K562 (cell line): ENCODE data around the gene ZNF12. TPM values are rescaled to one million over a fixed set of nuclear protein-coding genes. Genes with fewer than 3 reads are reported as not detected.
"Not testable (repeated sequence)": the region's sequence is repeated elsewhere in the genome, so short reads cannot be mapped to it uniquely, and the experiment has no call there.

Source experiments
- ATAC-seq: fragments of 200-7000 bp; cut with Tn5 transposase; 3 replicates; pipeline ENCODE4 v1.9.1; 2020; ENCODE audit warnings: moderate library complexity
- BruUV-seq: library from RNA; stranded (reverse); fragments of 400-500 nt; replicated peaks from 2 replicates; lab custom pipeline; 2021; lab: Mats Ljungman, UMichigan
- CTCF ChIA-PET: fragments of 300-600 bp; formaldehyde crosslinking; extraction: SDS; loops from one replicate; lab custom pipeline; 2021; ENCODE audit warnings: low intra/inter-chr PET ratio; lab: Yijun Ruan, JAX
- POLR2A ChIA-PET: fragments of 300-600, 350-650 bp; sonication (Branson Sonifier 250); formaldehyde crosslinking; extraction: SDS; loops from one replicate; lab custom pipeline; 2021; ENCODE audit warnings: antibody characterized with exemption, inconsistent platforms; lab: Yijun Ruan, JAX
- DNase-seq, 4 experiments: peaks; one replicate each; pipeline versions ENCODE4 v3.0.0 to v3.0.0-alpha.2; 2011 to 2018; ENCODE audit warnings: low spot score in 3 of 4, mixed read lengths in 3 of 4; ENCODE audit errors: extremely low read depth in 1 of 4
- FAIRE-seq: peaks from 2 replicates; lab custom pipeline; 2011; peaks lifted over from hg19 to GRCh38; lab: Jason Lieb, UNC
- H2AFZ ChIP-seq: 2 replicates; pipeline ENCODE4 v1.6.0; 2011; ENCODE audit warnings: low read depth, low read length, control low read depth, inconsistent platforms
- H3K27ac ChIP-seq: fragments of 200-600 bp; 3 replicates; pipeline ENCODE4 v1.8.0; 2011; ENCODE audit warnings: low read depth, mild to moderate bottlenecking, control low read depth, inconsistent platforms, low read length, moderate library complexity, mixed read lengths; ENCODE audit errors: extremely low read depth
- H3K27me3 ChIP-seq, 2 experiments: fragments of 300-600 bp in 1 of 2; 2 replicates in 1 of 2; 3 replicates in 1 of 2; pipeline versions ENCODE4 v1.6.0 to v1.8.0; 2011; ENCODE audit warnings: inconsistent platforms in 2 of 2, low read length in 2 of 2, mild to moderate bottlenecking in 1 of 2, mixed read lengths in 1 of 2, moderate library complexity in 1 of 2; ENCODE audit not compliant: control insufficient read depth in 2 of 2, insufficient read depth in 2 of 2
- H3K36me3 ChIP-seq: fragments of 300-600 bp; 3 replicates; pipeline ENCODE4 v1.8.0; 2011; ENCODE audit warnings: mild to moderate bottlenecking, low read length, inconsistent platforms; ENCODE audit not compliant: control insufficient read depth, insufficient read depth
- H3K4me1 ChIP-seq, 2 experiments: fragments of 200-600 bp in 1 of 2; replicated peaks in 1 of 2; 2 replicates in 1 of 2; 3 replicates in 1 of 2; pipeline versions ENCODE4 v1.5.1 to v1.8.0; 2011; ENCODE audit warnings: inconsistent platforms in 2 of 2, low read length in 2 of 2, mild to moderate bottlenecking in 1 of 2, mixed read lengths in 1 of 2, moderate library complexity in 1 of 2; ENCODE audit not compliant: control insufficient read depth in 2 of 2, insufficient read depth in 2 of 2
- H3K4me2 ChIP-seq: 2 replicates; pipeline ENCODE4 v1.6.1; 2011; ENCODE audit warnings: low read length, control low read depth, inconsistent platforms, mixed read lengths; ENCODE audit not compliant: insufficient read depth
- H3K4me3 ChIP-seq: fragments of 200-600 bp; sonication (generic), shearing (Covaris generic); 2 replicates; pipeline ENCODE4 v1.5.1; 2016; ENCODE audit warnings: control low read depth, inconsistent platforms
- H3K79me2 ChIP-seq: fragments of 200-600 bp; 3 replicates; pipeline ENCODE4 v1.8.0; 2011; ENCODE audit warnings: low read length, inconsistent platforms; ENCODE audit not compliant: control insufficient read depth, insufficient read depth
- H3K9ac ChIP-seq, 2 experiments: 2 replicates each; pipeline versions ENCODE4 v1.6.0 to v1.6.1; 2011; ENCODE audit warnings: low read depth in 2 of 2, low read length in 2 of 2, control low read depth in 1 of 2, inconsistent platforms in 1 of 2, mild to moderate bottlenecking in 1 of 2, mixed read lengths in 1 of 2; ENCODE audit not compliant: insufficient read depth in 1 of 2
- H3K9me1 ChIP-seq: one replicate; pipeline ENCODE4 v1.6.0; 2011; ENCODE audit warnings: inconsistent platforms, mild to moderate bottlenecking, low read length, moderate library complexity; ENCODE audit not compliant: control insufficient read depth, insufficient read depth
- H3K9me3 ChIP-seq: replicated peaks from 2 replicates; pipeline ENCODE4 v1.5.1; 2011; ENCODE audit warnings: low read depth, low read length, inconsistent platforms; ENCODE audit not compliant: control insufficient read depth, insufficient read depth
- H4K20me1 ChIP-seq: replicated peaks from 2 replicates; pipeline ENCODE4 v1.6.1; 2011; ENCODE audit warnings: low read length, inconsistent platforms, mixed read lengths; ENCODE audit not compliant: control insufficient read depth, insufficient read depth
- ATF1 ChIP-seq, 2 experiments: fragments of 450-650 bp in 1 of 2; IDR thresholded peaks; 2 replicates each; pipeline ENCODE4 v1.6.1; 2016; ENCODE audit warnings: missing compliant biosample characterization in 1 of 2, missing genetic modification characterization in 1 of 2
- BHLHE40 ChIP-seq: IDR thresholded peaks from 2 replicates; pipeline ENCODE4 v1.6.1; 2011; ENCODE audit warnings: low read length, improper control_type of control experiment
- NR2C2 ChIP-seq, 2 experiments: fragments of 200-800 bp in 1 of 2; sonication (Bioruptor generic) in 1 of 2; sonication (generic) in 1 of 2; formaldehyde crosslinking in 1 of 2; IDR thresholded peaks; 2 replicates each; pipeline versions ENCODE4 v1.6.1 to v1.8.0; 2016 to 2022; ENCODE audit warnings: mild to moderate bottlenecking in 1 of 2, missing compliant biosample characterization in 1 of 2, missing genetic modification characterization in 1 of 2, missing genetic modification reagents in 1 of 2
- OTX1 ChIP-seq: fragments of 450-650 bp; formaldehyde crosslinking; IDR thresholded peaks from 2 replicates; pipeline ENCODE4 v1.4.0; 2022; ENCODE audit warnings: mild to moderate bottlenecking
- PYGO2 ChIP-seq: fragments of 450-650 bp; IDR thresholded peaks from 2 replicates; pipeline ENCODE4 v1.6.1; 2016; ENCODE audit warnings: mild to moderate bottlenecking, missing genetic modification characterization, moderate library complexity, missing compliant biosample characterization
- RB1 ChIP-seq: fragments of 450-650 bp; IDR thresholded peaks from 2 replicates; pipeline ENCODE4 v1.6.1; 2017; ENCODE audit warnings: low read depth, mild to moderate bottlenecking
- ZNF263 ChIP-seq: sonication (generic); formaldehyde crosslinking; IDR thresholded peaks from 2 replicates; pipeline ENCODE4 v1.8.0; 2022; ENCODE audit warnings: mild to moderate bottlenecking, missing genetic modification reagents, borderline replicate concordance
- ZNF431 ChIP-seq: sonication (generic); formaldehyde crosslinking; IDR thresholded peaks from 2 replicates; pipeline ENCODE4 v1.8.0; 2022; ENCODE audit warnings: mild to moderate bottlenecking, missing genetic modification reagents
- WGBS: fragments of 100-300 bp; shearing (Covaris generic); methylation state at CpG from one replicate; pipeline ENCODE4 v1.1.6; 2016; ENCODE audit warnings: low coverage, mixed read lengths; ENCODE audit not compliant: insufficient coverage; ENCODE audit errors: missing lambda C conversion rate; 5-methylcytosine and 5-hydroxymethylcytosine counted together
- in situ Hi-C: fragments of 300-500 bp; cut with MboI; formaldehyde crosslinking; loops from 4 replicates; pipeline ENCODE4 v1.15.0; 2018; ENCODE audit warnings: inconsistent platforms, mixed read lengths
- intact Hi-C: fragments of 100-400 bp; cut with micrococcal nuclease; formaldehyde crosslinking; loops from 2 replicates; pipeline ENCODE4 v1.14.2; 2022
- polyA plus RNA-seq, 8 experiments: library from polyadenylated mRNA; depleted of rRNA in 4 of 8; stranded (reverse) in 5 of 8; unstranded in 3 of 8; fragments of >200 nt; fragmentation: Nextera tagmentation in 2 of 8; fragmentation: Illumina TruSeq in 1 of 8; extraction: Ambion mirVana in 2 of 8; extraction: Trizol in 1 of 8; gene quantifications; 2 replicates each; pipeline versions ENCODE4 v1.2.1 to v1.2.3, GENCODE V29; 2011 to 2014; ENCODE audit warnings: inconsistent platforms in 1 of 8, missing spikeins in 1 of 8
- total RNA-seq, 7 experiments: library from RNA; depleted of rRNA in 6 of 7; stranded (reverse); fragments of >200 nt in 6 of 7; fragmentation: Illumina TruSeq in 2 of 7; extraction: Trizol in 2 of 7; gene quantifications; 2 replicates each; pipeline versions ENCODE4 v1.2.1 to v1.2.3, GENCODE V29; 2011 to 2021; ENCODE audit warnings: low replicate concordance in 1 of 7
- TF ChIP-seq, protein P1 (sequence below): conservative IDR thresholded peaks from 2 replicates; pipeline ENCODE4 v1.6.1; 2011; ENCODE audit warnings: low read depth, mild to moderate bottlenecking, low read length; ENCODE audit not compliant: control insufficient read depth

The ZNF12 gene
- total and polyA plus RNA-seq, 9 of the 15 experiments (the other 6 are each of a cell fraction or from before 2014, with no cell fraction given) = 5.8 to 32.3 (median 18.9) TPM

DNA sequence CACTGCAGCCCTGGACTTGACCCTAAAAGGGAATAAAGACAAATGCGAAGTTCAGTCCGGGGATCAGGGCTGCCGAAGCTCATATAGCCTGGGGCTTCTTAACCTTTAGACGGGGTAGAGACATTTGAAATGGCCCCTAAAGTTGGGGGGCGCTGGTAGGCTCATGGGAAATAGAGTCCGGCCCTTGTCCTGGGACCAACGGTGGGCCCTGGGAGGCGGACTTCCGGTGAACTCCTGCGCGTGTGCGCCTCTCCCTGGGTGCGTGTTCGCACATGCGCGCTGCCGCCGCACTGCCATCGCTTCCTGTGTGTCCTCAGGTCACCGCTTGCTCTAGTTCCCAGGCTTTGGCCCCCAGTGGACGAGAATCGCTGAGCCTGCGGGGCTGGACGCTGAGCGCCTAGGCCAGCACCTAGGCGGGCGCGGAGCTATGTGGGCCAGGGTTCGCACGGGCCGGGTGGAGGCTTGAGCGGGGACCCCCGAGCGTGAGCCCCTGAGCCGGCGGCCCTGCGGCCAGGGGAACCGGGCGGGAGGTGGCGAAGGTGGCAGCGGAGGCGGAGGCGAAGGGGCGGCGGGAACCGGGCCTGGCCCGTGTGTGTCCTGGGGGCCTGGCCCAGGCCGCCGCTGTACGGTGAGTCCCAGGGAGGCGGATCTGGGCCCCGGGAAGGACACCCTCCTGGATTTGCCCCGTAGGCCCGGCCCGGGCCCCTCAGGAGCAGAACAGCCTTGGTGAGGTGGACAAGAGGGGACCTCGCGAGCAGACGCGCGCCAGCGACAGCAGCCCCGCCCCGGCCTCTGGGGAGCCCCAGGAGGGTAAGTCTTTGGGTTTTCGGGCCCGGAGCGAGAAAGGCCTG, 23.0 kb upstream of the ZNF12 start (continued):
- peak; percentile 70; the same call in 1 of the 2 replicates for TF ChIP-seq NR2C2 (CRISPR knock-in tag; IDR thresholded peaks at IDR 0.05)
- peak; percentile 87 for TF ChIP-seq NR2C2 (tag; IDR thresholded peaks at IDR 0.05)
- TF ChIP-seq, protein P1, sequence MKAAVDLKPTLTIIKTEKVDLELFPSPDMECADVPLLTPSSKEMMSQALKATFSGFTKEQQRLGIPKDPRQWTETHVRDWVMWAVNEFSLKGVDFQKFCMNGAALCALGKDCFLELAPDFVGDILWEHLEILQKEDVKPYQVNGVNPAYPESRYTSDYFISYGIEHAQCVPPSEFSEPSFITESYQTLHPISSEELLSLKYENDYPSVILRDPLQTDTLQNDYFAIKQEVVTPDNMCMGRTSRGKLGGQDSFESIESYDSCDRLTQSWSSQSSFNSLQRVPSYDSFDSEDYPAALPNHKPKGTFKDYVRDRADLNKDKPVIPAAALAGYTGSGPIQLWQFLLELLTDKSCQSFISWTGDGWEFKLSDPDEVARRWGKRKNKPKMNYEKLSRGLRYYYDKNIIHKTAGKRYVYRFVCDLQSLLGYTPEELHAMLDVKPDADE = peak; percentile 57; the same call in 1 of the 2 replicates
- no peak; the same call in 1 of the 2 replicates for TF ChIP-seq ZNF431 (CRISPR knock-in tag)
- TF ChIP-seq ZNF263 = no peak
- no peak for TF ChIP-seq OTX1 (CRISPR knock-in tag)
- TF ChIP-seq ATF1 (CRISPR knock-in tag; IDR thresholded peaks at IDR 0.05) = no peak
- peak; percentile 29; the same call in 1 of the 2 replicates for TF ChIP-seq ATF1 (tag; IDR thresholded peaks at IDR 0.05)
- TF ChIP-seq RB1 = peak; percentile 50; the same call in 1 of the 2 replicates
- TF ChIP-seq PYGO2 (tag) = no peak
- peak; percentile 32; the same call in 1 of the 2 replicates for TF ChIP-seq BHLHE40

DNA sequence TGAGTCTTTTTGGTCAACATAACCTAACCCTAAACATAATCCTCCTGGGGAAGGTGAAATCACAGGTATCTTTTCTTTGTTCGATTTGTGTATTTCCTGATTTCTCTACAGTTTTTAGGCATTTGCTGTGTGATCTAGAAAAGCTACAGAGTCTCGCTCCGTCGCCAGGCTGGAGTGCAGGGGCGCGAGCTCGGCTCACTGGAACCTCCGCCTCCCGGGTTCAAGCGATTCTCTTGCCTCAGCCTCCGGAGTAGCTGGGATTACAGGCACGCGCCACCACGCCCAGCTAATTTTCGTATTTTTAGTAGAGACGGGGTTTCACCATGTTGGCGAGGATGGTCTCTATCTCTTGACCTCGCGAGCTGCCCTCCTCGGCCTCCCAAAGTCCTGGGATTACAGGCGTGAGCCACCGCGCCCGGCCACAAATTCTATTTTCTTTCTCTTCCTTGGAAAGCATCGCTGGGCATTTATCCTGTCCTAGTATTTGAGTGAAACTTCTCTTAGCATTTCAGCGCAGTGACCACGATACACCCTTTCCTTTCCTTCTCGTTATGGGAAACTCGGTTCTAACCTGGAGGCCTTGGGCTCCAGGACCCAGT, 22.2 kb upstream of the ZNF12 start:
- FAIRE-seq, POLR2A ChIA-PET: not testable (repeated sequence)
- peak overlapping the region; percentile 77 for H3K27ac ChIP-seq

More for the DNA sequence above, 22.2 kb upstream of the ZNF12 start:
- peak overlapping the region; percentile 93 for H2AFZ ChIP-seq
- DNase-seq, in situ Hi-C loops, CTCF ChIA-PET, H4K20me1 ChIP-seq, H3K27me3 ChIP-seq, H3K9me3 ChIP-seq, H3K9me1 ChIP-seq, ATAC-seq, intact Hi-C loops: not testable (repeated sequence)
- 83% methylated on average over 21 of the region's 29 CpGs for WGBS
- H3K9ac ChIP-seq = peak overlapping the region in 1 of 2 experiments; percentile 89; a peak in 1 of 4 replicates
- H3K4me3 ChIP-seq = peak overlapping the region; percentile 84; the same call in 1 of the 2 replicates
- peaks cover 22% of the 10 kb centered on the region for H3K79me2 ChIP-seq
- H3K4me2 ChIP-seq = peak overlapping the region; percentile 78
- BruUV-seq = TSS peak; percentile 78
- peaks cover 19% of the 10 kb centered on the region; the same call in 2 of the 3 replicates for H3K36me3 ChIP-seq
- peaks cover 0 to 14% of the 10 kb centered on the region in 2 experiments; a peak in 3 of 5 replicates for H3K4me1 ChIP-seq
